Measurements from ENCODE around the gene RSPH1. TPM values are rescaled to one million over a fixed set of nuclear protein-coding genes. Genes with fewer than 3 reads are reported as not detected.

The RSPH1 gene
- total RNA-seq = not detected in 2 replicates

GRCh38 chr21:42496120-42496838, at the start of gene RSPH1:
Gene RSPH1 (minus strand): TSS chr21:42496224. CDS start chr21:42496186, 38 bp downstream.

DNA sequence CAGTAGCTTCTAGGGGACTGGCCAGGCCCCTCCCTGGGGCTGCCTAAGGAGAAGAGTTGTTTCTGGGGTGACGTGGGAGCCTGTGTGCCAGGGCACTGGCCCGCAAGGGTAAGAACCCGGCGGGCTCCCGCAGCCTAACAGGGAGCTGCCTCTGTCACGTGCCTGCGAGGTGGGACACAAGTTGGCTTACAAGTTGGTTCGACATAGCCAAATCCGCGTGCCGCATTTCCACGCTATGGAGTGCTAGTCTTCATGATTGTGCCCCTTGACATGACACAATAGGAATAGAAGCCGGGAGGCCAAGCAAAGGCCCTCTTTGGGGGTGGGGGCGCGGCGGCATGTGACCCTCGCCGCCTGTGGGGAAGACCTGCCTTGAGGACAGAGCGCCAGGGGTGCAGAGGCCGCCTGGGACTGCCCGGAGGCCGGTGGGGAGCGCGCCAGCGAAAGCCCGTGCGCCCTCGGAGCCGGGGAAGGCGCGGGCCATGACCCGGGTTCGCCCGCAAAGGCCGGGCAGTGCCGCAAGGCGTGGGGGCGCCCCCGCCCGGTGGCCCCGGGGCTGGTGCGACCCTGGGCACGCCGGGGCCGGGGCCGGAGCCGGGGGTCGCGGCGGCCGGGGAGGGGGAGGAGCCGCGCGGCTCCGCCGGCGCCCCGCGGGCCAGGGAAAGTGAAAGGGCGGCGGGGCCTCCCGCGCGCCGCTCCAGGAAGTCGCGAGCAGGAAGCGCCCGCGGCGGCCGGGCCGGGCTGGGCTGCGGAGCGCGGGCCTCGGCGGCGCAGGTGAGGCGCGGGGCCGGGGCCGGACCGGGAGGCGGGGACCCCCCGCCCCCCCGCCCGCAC, 17.3 kb upstream of the RSPH1 start, which contains the start of gene SLC37A1:
SLC37A1 (plus strand) TSS at position 702 of the 834 bp plus-strand sequence. CDS start 4,603 bp downstream, outside the sequence.

Other genes starting within 250 kb of the RSPH1 start
- 13.9 and 14.9 TPM in 2 replicates for gene TFF3, start 180.8 kb downstream of the RSPH1 start, total RNA-seq
- not detected in 2 replicates for gene TFF2, start 145.2 kb downstream of the RSPH1 start, total RNA-seq
- not detected in 2 replicates for gene TFF1, start 129.7 kb downstream of the RSPH1 start, total RNA-seq
- gene TMPRSS3, start 100.2 kb downstream of the RSPH1 start, total RNA-seq = not detected in 2 replicates
- not detected in 2 replicates for gene UBASH3A, start 92.3 kb downstream of the RSPH1 start, total RNA-seq
- 8.8 and 11.8 TPM in 2 replicates for gene SLC37A1, start 17.6 kb upstream of the RSPH1 start, total RNA-seq
- 0.15 and 0.53 TPM in 2 replicates for gene PDE9A, start 157.4 kb upstream of the RSPH1 start, total RNA-seq

All from mammary microvascular endothelial cell (primary cell).